LNCAP (cell line): Measurements from ENCODE around the gene IPCEF1.

Experiments used
- TF ChIP-seq, protein P1 (sequence below): fragments of 450-650 bp; IDR thresholded peaks from 2 replicates; pipeline ENCODE4 v1.5.1; 2017; ENCODE audit warnings: mild to moderate bottlenecking

The IPCEF1 gene

GRCh38 chr6:154383273-154383672, 26.7 kb upstream of the IPCEF1 start:
- TF ChIP-seq, protein P1, sequence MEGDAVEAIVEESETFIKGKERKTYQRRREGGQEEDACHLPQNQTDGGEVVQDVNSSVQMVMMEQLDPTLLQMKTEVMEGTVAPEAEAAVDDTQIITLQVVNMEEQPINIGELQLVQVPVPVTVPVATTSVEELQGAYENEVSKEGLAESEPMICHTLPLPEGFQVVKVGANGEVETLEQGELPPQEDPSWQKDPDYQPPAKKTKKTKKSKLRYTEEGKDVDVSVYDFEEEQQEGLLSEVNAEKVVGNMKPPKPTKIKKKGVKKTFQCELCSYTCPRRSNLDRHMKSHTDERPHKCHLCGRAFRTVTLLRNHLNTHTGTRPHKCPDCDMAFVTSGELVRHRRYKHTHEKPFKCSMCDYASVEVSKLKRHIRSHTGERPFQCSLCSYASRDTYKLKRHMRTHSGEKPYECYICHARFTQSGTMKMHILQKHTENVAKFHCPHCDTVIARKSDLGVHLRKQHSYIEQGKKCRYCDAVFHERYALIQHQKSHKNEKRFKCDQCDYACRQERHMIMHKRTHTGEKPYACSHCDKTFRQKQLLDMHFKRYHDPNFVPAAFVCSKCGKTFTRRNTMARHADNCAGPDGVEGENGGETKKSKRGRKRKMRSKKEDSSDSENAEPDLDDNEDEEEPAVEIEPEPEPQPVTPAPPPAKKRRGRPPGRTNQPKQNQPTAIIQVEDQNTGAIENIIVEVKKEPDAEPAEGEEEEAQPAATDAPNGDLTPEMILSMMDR, result no peak

- TF ChIP-seq, protein P1, result no peak
Observed at GRCh38 chr6:154382740-154383139, 26.1 kb upstream of the IPCEF1 start.

- TF ChIP-seq, protein P1, result no peak
Observed at GRCh38 chr6:154381548-154381947, 24.9 kb upstream of the IPCEF1 start.

GRCh38 chr6:154380741-154381140, 24.1 kb upstream of the IPCEF1 start:
- TF ChIP-seq, protein P1, result no peak

GRCh38 chr6:154379585-154379984, 23.0 kb upstream of the IPCEF1 start:
- TF ChIP-seq, protein P1, result no peak

- TF ChIP-seq, protein P1, result no peak
Observed at GRCh38 chr6:154378518-154378917, 21.9 kb upstream of the IPCEF1 start.

GRCh38 chr6:154377726-154378125, 21.1 kb upstream of the IPCEF1 start:
- TF ChIP-seq, protein P1, result no peak

DNA sequence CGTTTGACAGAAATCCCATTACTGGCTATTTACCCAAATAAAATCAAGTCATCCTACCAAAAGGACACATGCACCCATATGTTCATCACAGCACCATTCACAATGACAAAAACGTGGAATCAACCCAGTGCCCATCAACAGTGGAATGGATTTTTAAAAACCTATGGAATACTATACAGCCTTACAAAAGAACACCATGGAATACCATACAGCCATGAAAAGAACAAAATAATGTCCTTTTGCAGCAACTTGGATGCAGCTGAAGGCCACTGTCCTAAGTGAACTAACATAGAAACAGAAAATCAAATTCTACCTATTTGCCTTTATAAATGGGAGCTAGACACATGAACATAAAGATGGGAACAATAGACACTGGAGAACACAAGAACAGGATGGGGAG, 17.4 kb upstream of the IPCEF1 start:
- TF ChIP-seq, protein P1, result no peak
